GM19467 (cell line): ENCODE data around the gene IGSF3.
"Not testable (repeated sequence)": the region's sequence is repeated elsewhere in the genome, so short reads cannot be mapped to it uniquely, and the experiment has no call there.

Source experiments
- ATAC-seq: cut with Tn5 transposase; IDR thresholded peaks from one replicate; pipeline ENCODE4 v1.9.1; 2021; ENCODE audit warnings: mild to moderate bottlenecking, moderate library complexity; ENCODE audit not compliant: unreplicated experiment

The IGSF3 gene

DNA sequence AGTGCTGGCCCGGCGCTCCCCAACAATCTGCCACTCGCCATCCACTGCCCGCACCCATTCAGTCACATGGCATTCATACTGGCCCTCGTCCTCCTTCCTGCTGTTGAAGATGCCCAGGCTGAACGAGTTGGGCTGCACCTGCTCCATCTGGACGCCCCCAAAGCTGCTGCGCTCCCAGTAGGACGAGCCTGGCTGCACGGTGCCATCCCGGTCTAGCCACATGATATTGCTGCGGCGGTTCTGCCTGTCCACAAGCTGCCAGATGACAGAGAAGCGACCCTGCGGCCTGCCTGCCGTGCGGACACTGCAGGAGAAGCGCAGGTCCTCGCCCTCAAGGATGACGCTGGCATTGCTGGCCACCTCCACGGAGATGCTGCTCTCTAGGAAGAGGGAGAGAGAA is 63.9 kb downstream of the IGSF3 start:
- not testable (repeated sequence) for ATAC-seq

DNA sequence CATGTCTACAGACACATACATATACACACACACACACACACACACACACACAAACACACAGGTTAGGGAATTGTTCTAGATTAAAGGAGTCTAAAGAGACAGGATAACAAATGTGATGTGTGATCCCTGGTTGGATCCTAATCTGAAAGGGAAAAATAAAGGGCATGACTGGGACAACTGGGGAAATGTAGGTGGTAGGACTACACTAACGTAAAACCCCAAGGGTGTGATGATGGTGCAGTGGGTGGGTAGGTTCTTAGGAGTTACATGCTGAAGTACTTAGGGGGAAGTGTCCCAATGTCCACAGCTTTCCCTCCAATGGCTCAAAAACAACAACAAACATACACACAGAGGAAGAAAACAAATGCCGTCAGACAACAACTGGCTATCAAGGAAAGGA is 68.2 kb downstream of the IGSF3 start:
- ATAC-seq: not testable (repeated sequence)

- ATAC-seq: not testable (repeated sequence)
These were observed 69.0 kb downstream of the IGSF3 start for GRCh38 chr1:116598420-116599036.

- ATAC-seq: not testable (repeated sequence)
These were observed 70.1 kb downstream of the IGSF3 start for GRCh38 chr1:116597388-116597787.

DNA sequence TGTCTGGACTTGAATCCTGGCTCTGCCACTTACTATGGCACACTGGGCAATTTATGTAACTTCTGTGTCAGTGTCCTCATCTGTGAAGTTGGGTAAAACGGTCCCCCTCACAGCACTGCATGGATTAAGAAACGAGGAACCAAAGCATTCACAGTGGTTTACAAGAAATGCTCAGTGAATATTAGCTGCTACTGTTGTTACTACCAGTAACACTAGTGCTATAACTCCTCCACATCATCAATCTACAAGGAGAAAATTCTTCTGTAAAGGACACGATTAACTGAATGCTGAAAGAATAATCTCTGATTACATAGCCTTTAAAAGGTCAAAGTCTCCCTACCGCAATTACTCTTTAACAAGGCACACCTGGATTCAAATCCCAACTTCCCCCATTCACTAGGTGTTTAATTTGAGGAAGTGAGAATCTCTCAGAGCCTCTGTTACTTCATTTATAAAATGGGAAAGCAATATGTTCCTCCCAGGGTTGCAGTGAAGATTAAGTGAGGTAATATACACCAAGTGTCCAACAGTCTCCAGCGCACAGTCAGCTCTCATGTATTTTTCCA is 70.7 kb downstream of the IGSF3 start:
- ATAC-seq: not testable (repeated sequence)

DNA sequence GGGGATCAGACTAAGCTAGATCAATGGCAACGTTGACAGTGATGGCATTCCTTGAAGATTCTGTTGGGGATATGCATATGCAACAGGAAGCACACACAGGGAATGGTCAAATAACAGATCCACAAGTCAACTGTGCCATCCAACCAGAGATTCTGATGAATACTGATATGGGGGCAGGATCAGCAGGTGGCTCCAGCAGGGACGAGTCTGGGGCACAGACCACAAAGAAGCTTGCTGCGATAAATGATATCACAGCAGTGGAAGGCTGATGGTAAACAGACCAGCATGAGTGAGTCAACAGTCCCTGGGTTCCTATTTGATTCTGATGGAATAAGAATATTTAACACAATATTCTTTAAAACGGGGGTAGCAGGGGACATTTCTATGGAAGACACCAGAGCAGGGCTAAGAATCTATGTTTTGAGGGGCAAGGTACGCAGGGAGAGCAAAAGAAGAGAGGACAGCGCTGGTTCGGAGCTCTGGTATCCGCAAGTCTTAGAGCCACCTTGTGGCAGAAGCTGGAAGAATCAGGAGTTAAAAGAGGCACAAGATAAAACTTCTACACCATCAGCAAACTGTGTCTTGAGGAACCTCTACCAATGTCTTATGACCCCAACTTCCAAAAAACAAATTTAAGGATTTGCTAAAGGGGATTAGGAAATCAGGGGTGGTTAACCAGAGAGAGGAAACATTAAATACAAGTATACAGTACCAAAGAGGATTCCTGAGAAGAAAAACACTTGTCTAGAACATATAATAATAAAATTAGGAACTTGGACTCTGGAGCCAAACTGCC is 71.4 kb downstream of the IGSF3 start:
- not testable (repeated sequence) for ATAC-seq

GRCh38 chr1:116595065-116595840 is 72.3 kb downstream of the IGSF3 start:
- ATAC-seq: not testable (repeated sequence)

DNA sequence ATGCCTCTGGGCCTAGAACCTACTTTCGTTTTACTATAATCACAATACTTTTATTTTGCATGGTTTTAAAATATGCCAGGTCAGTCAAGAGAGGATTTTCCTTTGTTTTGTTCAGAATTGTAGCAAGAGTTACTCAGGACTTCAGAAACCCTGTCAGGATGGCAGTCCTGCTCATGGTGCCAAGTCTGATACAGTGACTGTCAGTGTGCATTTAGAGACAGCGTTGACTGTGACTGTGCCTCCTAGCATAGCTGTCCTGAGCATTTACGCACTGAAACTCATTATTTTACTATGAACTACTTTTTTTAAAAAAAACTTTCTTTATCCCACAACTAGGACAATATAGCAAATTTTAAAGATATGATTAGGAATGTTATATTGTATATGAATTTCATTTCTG is 73.6 kb downstream of the IGSF3 start:
- ATAC-seq: not testable (repeated sequence)

- not testable (repeated sequence) for ATAC-seq
These were observed 74.1 kb downstream of the IGSF3 start for GRCh38 chr1:116593401-116593800.

DNA sequence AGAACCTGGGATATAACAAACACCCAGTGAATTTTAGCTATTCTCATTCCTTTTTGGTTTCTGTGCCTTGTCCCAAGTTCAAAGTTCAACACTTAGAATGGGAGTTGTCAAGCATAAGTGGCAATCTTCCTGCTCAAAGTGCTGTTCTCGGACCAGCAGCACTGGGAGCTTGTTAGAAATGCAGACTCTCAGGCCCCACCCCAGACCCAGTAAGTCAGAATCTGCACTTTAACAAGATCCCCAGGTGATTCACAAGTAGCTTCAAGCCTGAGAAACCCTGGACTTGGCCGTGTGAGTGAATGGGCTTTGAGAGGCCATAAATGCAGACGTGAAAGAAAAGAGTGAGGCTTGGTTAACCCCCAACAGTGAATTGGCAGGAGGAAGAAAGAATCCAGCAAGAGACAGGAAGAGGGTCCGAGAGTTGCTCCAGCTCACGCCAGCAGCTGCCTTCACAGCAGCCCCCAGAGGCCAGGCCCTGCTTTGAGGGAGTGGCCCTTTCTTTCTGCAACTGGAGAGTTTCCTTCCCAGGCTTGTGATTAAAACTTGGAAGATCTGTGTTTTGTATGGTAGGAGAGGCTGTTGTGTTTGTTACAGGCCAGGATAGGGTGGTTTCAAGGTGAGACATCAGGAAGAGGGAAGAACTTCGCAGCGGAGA is 75.5 kb downstream of the IGSF3 start:
- ATAC-seq: not testable (repeated sequence)

DNA sequence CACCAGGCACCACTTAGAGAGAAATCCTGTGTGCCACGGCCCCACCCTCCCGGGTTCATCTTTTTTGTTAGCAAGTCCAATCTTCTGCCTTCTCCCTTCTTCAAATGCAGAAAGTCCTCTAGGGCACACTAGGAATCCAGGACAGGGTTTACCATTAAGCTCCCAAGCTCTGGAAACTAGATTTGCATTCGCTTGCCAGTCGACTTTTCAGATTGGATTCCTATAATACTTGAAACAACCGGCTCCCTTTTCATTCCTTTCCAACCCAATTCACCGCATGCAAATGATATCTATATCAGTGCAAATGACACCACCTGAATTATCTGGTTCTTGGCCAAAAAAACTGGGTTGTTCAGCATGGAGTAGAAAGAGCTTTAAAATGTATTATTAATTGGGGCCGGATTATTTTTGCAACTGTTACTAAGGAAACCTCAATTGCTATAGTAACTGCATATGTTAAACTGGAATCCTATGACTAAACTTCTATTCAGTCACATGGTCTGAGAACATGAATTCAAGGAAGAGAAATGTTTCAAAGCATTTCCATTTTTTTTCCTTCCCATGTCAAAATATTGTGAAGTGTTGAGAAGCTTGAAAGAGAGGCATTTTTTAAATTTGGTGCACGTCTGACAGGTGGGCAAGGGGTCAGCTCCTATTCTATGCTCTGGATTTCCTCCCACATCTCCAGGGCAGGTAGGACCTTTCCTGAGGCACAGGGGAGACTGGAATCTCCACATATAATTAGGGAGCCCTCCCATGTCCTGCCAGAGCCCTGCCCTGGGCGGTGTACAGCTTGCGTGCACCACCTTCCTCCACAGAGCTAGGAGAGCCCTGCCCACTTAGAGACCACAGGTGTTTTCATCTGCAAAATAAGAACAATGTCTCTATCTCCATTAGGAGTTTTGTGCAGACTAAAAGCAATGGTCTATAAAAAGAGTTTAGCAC is 76.3 kb downstream of the IGSF3 start:
- not testable (repeated sequence) for ATAC-seq

DNA sequence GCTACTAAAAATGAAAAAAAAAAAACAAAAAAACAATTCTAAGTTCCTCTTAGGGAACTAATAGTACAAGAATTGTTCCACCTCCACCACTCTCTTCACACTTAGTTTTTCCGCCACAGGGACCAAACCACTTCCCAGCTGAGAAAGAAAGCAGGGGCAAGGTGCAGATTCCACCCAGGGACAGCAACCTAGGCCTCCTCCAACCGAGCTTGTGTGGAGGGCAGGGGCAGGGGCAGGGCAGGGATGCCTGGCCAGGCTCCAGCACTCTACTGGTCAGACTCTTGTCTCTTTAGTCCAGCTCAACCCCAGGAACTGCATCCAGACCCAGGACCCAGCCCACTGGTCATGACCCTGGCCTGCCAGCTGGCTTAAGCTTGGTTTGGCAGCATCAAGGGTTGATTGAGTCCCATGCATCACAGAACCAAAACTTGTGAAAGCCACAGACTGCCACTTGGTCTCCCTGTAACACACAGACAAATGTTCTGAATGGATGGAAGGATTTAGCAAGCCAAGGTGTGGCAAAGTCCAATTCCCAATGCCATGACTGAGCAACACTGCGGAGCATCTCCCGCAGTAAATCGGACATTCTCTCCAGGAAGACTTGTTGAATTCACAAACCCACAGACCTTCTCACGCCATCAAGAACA is 77.1 kb downstream of the IGSF3 start:
- not testable (repeated sequence) for ATAC-seq

DNA sequence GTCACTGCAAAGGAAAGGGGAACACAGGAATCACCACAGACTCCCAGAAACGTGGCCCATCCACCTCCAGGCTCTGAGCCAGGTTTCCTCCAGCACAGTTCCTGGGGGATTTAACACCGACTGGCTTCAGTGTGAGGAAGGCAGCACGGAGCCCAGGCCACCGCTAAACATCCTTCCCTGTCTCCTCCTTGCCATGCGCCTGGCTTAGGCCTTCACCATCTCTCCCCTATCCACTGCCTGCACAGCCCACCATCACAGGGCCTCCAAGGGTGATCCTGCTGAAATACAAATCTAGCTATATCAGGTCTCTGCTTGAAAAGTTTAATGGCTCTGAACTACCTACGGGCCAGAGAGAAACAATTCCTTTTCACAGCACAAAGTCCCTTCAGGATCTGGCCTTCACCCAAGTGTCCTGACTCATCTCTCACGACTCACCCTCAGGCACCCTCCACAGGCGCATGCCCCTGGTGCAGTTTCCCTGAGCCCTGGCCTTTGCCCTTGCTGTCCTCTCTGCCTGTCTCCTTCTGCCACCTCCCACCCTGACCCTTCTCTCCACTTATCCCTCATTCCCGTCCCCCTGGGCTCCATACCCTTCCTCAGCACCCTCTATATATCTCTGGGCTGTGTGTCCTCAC is 78.3 kb downstream of the IGSF3 start:
- not testable (repeated sequence) for ATAC-seq

GRCh38 chr1:116587501-116588227 is 79.9 kb downstream of the IGSF3 start:
- ATAC-seq: no peak

DNA sequence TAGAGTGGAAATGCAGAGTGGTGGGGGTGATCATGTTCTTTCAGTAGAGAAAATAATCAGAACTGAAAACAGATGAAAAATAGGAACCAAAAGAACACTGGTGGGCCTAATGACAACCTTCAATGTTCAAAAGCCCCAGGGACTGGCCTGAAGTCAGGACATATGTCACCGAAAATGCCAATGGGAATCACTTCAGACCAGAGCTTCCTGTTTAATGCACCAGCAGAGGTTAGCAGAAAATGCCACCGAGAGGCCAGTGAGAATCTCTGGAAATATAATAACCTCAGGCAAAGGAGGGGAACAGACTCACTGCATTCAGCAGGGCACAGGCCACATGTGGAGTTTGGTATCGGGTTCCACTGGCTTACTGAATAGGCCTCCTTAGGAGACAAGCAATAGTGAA is 80.8 kb downstream of the IGSF3 start:
- ATAC-seq: no peak

DNA sequence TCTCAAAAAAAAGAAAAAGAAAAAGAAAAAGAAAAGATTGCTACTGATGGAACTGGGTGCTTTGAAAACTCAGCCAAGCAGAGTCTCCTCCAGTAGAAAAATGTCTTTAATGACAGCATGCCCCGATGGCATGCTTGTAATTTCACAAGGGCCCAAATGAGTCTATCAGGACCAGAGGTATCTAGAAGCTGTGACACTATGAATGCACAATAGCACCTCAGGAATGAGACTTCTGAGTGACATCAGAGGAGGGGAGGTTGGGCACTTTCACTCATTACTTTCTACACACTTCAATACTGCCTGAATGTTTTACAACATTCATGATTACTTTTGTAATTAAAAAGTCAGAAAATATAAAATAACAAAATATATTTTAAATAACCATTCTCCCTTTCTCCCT is 81.6 kb downstream of the IGSF3 start:
- ATAC-seq: no peak

DNA sequence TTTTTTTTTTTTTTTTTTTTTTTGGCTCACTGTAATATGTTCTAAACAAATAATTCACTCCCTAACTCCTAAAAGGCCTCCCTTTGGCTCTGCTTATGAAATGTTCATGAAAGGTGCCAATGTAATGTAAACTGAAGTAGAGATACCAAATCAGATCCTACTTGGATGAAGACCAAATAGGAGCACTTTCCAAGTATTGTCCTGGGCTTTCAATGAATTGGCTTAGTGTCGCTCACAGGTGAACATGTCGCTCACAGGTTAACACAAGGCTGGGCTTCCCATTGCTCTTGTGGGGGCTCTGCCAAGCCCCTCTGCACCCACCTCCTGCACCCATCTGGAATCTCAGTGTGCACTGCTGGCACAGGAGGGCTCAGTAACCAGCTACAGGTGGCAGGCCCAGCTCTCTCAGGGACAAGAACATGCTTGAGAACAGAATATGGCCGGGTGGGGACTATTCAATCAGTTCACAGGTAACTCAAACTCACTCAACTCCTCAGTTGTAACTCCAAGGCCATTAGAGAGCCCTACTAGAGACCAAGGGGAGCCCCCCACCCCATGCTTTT is 86.1 kb downstream of the IGSF3 start:
- no peak for ATAC-seq
